ENCODE data around the gene ARHGDIG. TPM values are rescaled to one million over a fixed set of nuclear protein-coding genes. Genes with fewer than 3 reads are reported as not detected.

Gene ARHGDIG
- total RNA-seq, 2 donors from 2014 or later, result 5.9 to 6.8 TPM

GRCh38 chr16:306911-307370, 26.6 kb downstream of the ARHGDIG start:
- peaks cover 18% of the 10 kb centered on the region for H3K36me3 ChIP-seq

GRCh38 chr16:307691-308312, 27.4 kb downstream of the ARHGDIG start:
- H3K27me3 ChIP-seq, result no peaks in the 10 kb centered on the region
- H3K36me3 ChIP-seq, result peaks cover 22% of the 10 kb centered on the region
- no peak overlapping the region for H3K4me3 ChIP-seq
- H3K9me3 ChIP-seq, result no peaks in the 10 kb centered on the region
- no peak overlapping the region for H3K27ac ChIP-seq
- no peak for DNase-seq (ENCODE audit: low spot score)
- no peak for TF ChIP-seq CTCF (IDR thresholded peaks at IDR 0.05)
- H3K4me1 ChIP-seq, result no peaks in the 10 kb centered on the region

More at GRCh38 chr16:306911-307370, 26.6 kb downstream of the ARHGDIG start:
- TF ChIP-seq CTCF (IDR thresholded peaks at IDR 0.05), result no peak
- no peaks in the 10 kb centered on the region for H3K27me3 ChIP-seq
- no peaks in the 10 kb centered on the region for H3K9me3 ChIP-seq
- no peak overlapping the region for H3K27ac ChIP-seq
- no peaks in the 10 kb centered on the region for H3K4me1 ChIP-seq
- DNase-seq (ENCODE audit: low spot score), result no peak
- no peak overlapping the region for H3K4me3 ChIP-seq

GRCh38 chr16:309476-309875, 29.1 kb downstream of the ARHGDIG start:
- no peak for DNase-seq (ENCODE audit: low spot score)
- no peak for TF ChIP-seq CTCF (IDR thresholded peaks at IDR 0.05)
- H3K4me3 ChIP-seq, result no peak overlapping the region
- H3K27ac ChIP-seq, result no peak overlapping the region
- H3K4me1 ChIP-seq, result no peaks in the 10 kb centered on the region
- H3K27me3 ChIP-seq, result no peaks in the 10 kb centered on the region
- peaks cover 28% of the 10 kb centered on the region for H3K36me3 ChIP-seq
- no peaks in the 10 kb centered on the region for H3K9me3 ChIP-seq

- TF ChIP-seq CTCF (IDR thresholded peaks at IDR 0.05), result no peak
- Histone ChIP-seq H3K4me1 (no peaks in the 10 kb centered on the region), H3K27ac (no peak overlapping the region), H3K36me3 (peaks cover 28% of the 10 kb centered on the region), H3K27me3 (no peaks in the 10 kb centered on the region), H3K9me3 (no peaks in the 10 kb centered on the region), H3K4me3 (no peak overlapping the region)
- no peak for DNase-seq (ENCODE audit: low spot score)
Observed at GRCh38 chr16:311725-312124, 31.3 kb downstream of the ARHGDIG start.

GRCh38 chr16:314351-314750, 34.0 kb downstream of the ARHGDIG start:
- H3K4me3 ChIP-seq, result no peak overlapping the region
- DNase-seq (ENCODE audit: low spot score), result no peak
- H3K36me3 ChIP-seq, result peaks cover 24% of the 10 kb centered on the region
- H3K27me3 ChIP-seq, result no peaks in the 10 kb centered on the region
- no peak for TF ChIP-seq CTCF (IDR thresholded peaks at IDR 0.05)
- H3K27ac ChIP-seq, result no peak overlapping the region
- H3K4me1 ChIP-seq, result no peaks in the 10 kb centered on the region
- no peaks in the 10 kb centered on the region for H3K9me3 ChIP-seq

- peaks cover 24% of the 10 kb centered on the region for H3K36me3 ChIP-seq
- no peak overlapping the region for H3K27ac ChIP-seq
- TF ChIP-seq CTCF (IDR thresholded peaks at IDR 0.05), result no peak
- no peaks in the 10 kb centered on the region for H3K4me1 ChIP-seq
- no peak overlapping the region for H3K4me3 ChIP-seq
- no peaks in the 10 kb centered on the region for H3K27me3 ChIP-seq
- no peaks in the 10 kb centered on the region for H3K9me3 ChIP-seq
- DNase-seq (ENCODE audit: low spot score), result no peak
Observed at GRCh38 chr16:314795-315299, 34.5 kb downstream of the ARHGDIG start.

All from right atrium auricular region (tissue), 2 donors.